Effector memory CD8-positive, alpha-beta T cell (primary cell): ENCODE data around the gene CD19.
A peak's percentile ranks its signal among the peaks of the same experiment; 100 is the strongest.
"Not testable (repeated sequence)": the region's sequence is repeated elsewhere in the genome, so short reads cannot be mapped to it uniquely, and the experiment has no call there.

Source experiments
- ATAC-seq: fragments of 150-1000 bp; cut with Tn5 transposase; replicated peaks from 2 replicates; pipeline ENCODE4 v1.10.0; 2021; ENCODE audit warnings: mild to moderate bottlenecking, moderate library complexity
- DNase-seq, 3 experiments: peaks; one replicate each; pipeline ENCODE4 v3.0.0; 2021
- H3K27ac Mint-ChIP-seq, 2 donors: one replicate each; pipeline ENCODE4 v1.8.0; 2022; ENCODE audit warnings: mild to moderate bottlenecking in 2 of 2, mixed read lengths in 2 of 2, moderate library complexity in 2 of 2
- H3K27me3 Mint-ChIP-seq, 2 donors: one replicate each; pipeline ENCODE4 v1.8.0; 2022; ENCODE audit warnings: mixed read lengths in 2 of 2
- H3K36me3 Mint-ChIP-seq: one replicate; pipeline ENCODE4 v1.8.0; 2022; ENCODE audit warnings: mild to moderate bottlenecking, moderate library complexity, mixed read lengths; ENCODE audit not compliant: insufficient read depth
- H3K4me1 Mint-ChIP-seq, 2 donors: one replicate each; pipeline ENCODE4 v1.8.0; 2022; ENCODE audit warnings: low read depth in 2 of 2, mixed read lengths in 2 of 2
- H3K4me3 Mint-ChIP-seq, 2 donors: one replicate each; pipeline ENCODE4 v1.8.0; 2022; ENCODE audit warnings: mild to moderate bottlenecking in 2 of 2, mixed read lengths in 2 of 2, moderate library complexity in 2 of 2
- H3K9me3 Mint-ChIP-seq, 2 donors: one replicate each; pipeline ENCODE4 v1.8.0; 2022; ENCODE audit warnings: mixed read lengths in 2 of 2

Gene CD19

GRCh38 chr16:28964496-28964895 is 32.7 kb downstream of the CD19 start:
- ATAC-seq (no peak), DNase-seq (no peak)
- no peaks in the 10 kb centered on the region for H3K9me3 Mint-ChIP-seq
- H3K27ac Mint-ChIP-seq = no peak overlapping the region
- H3K4me3 Mint-ChIP-seq = no peak overlapping the region
- H3K36me3 Mint-ChIP-seq = peaks cover 52% of the 10 kb centered on the region
- no peaks in the 10 kb centered on the region for H3K4me1 Mint-ChIP-seq
- H3K27me3 Mint-ChIP-seq = no peaks in the 10 kb centered on the region

- Mint-ChIP-seq H3K27ac (peak overlapping the region in 1 of 2 donors; percentile 44), H3K9me3 (no peaks in the 10 kb centered on the region), H3K4me3 (no peak overlapping the region), H3K36me3 (peaks cover 37% of the 10 kb centered on the region), H3K27me3 (no peaks in the 10 kb centered on the region), H3K4me1 (no peaks in the 10 kb centered on the region)
- ATAC-seq (no peak), DNase-seq (no peak)
Observed at GRCh38 chr16:28967156-28967555, 35.4 kb downstream of the CD19 start.

GRCh38 chr16:28969696-28970095 is 37.9 kb downstream of the CD19 start:
- not testable (repeated sequence) for H3K9me3 Mint-ChIP-seq, H3K4me1 Mint-ChIP-seq, H3K27me3 Mint-ChIP-seq, H3K27ac Mint-ChIP-seq, DNase-seq, ATAC-seq, H3K4me3 Mint-ChIP-seq
- peaks cover 20% of the 10 kb centered on the region for H3K36me3 Mint-ChIP-seq

- H3K27me3 Mint-ChIP-seq = no peaks in the 10 kb centered on the region
- peak overlapping the region; percentile 98 for H3K27ac Mint-ChIP-seq
- H3K9me3 Mint-ChIP-seq = no peaks in the 10 kb centered on the region
- H3K4me3 Mint-ChIP-seq = peak overlapping the region; percentile 98 to 99
- ATAC-seq (peak; percentile 8), DNase-seq (no peak)
- H3K4me1 Mint-ChIP-seq = peaks cover 30 to 33% of the 10 kb centered on the region in 2 donors
- H3K36me3 Mint-ChIP-seq = peaks cover 6% of the 10 kb centered on the region
Observed at GRCh38 chr16:28974007-28974436, 42.3 kb downstream of the CD19 start.

- Mint-ChIP-seq H3K4me3 (peak within 1 kb of the TSS; percentile 98 to 99), H3K36me3 (peaks cover 9% of the 10 kb centered on the region), H3K9me3 (no peaks in the 10 kb centered on the region), H3K4me1 (peaks cover 30 to 33% of the 10 kb centered on the region in 2 donors), H3K27me3 (no peaks in the 10 kb centered on the region), H3K27ac (peak within 1 kb of the TSS; percentile 98)
- DNase-seq (peak; percentile 80 to 85 (median 83)), ATAC-seq (peak; percentile 95)
Observed at GRCh38 chr16:28974437-28975157, 42.8 kb downstream of the CD19 start, which contains the start of gene SPNS1. SPNS1 (plus strand) TSS chr16:28974778; CDS start chr16:28975152, 374 bp downstream.

- H3K9me3 Mint-ChIP-seq = no peaks in the 10 kb centered on the region
- DNase-seq (no peak), ATAC-seq (no peak)
- peaks cover 9% of the 10 kb centered on the region for H3K36me3 Mint-ChIP-seq
- H3K4me3 Mint-ChIP-seq = peak overlapping the region; percentile 98 to 99
- H3K27ac Mint-ChIP-seq = peak overlapping the region; percentile 98
- no peaks in the 10 kb centered on the region for H3K27me3 Mint-ChIP-seq
- H3K4me1 Mint-ChIP-seq = peaks cover 30 to 33% of the 10 kb centered on the region in 2 donors
Observed at GRCh38 chr16:28975158-28975599, 43.4 kb downstream of the CD19 start.

GRCh38 chr16:28977703-28978662 is 46.2 kb downstream of the CD19 start:
- H3K4me1 Mint-ChIP-seq = peaks cover 33 to 36% of the 10 kb centered on the region in 2 donors

GRCh38 chr16:28980330-28980729 is 48.6 kb downstream of the CD19 start:
- not testable (repeated sequence) for H3K4me3 Mint-ChIP-seq, ATAC-seq

More at GRCh38 chr16:28977703-28978662, 46.2 kb downstream of the CD19 start:
- DNase-seq = no peak
- no peak for ATAC-seq
- no peaks in the 10 kb centered on the region for H3K27me3 Mint-ChIP-seq
- peaks cover 24% of the 10 kb centered on the region for H3K36me3 Mint-ChIP-seq
- no peak overlapping the region for H3K27ac Mint-ChIP-seq
- H3K9me3 Mint-ChIP-seq = no peaks in the 10 kb centered on the region
- H3K4me3 Mint-ChIP-seq = no peak overlapping the region

GRCh38 chr16:28980929-28981328 is 49.2 kb downstream of the CD19 start:
- Mint-ChIP-seq H3K9me3 (no peaks in the 10 kb centered on the region), H3K27ac (no peak overlapping the region), H3K27me3 (no peaks in the 10 kb centered on the region), H3K36me3 (peaks cover 24% of the 10 kb centered on the region), H3K4me1 (peaks cover 37 to 41% of the 10 kb centered on the region in 2 donors), H3K4me3 (no peak overlapping the region)
- ATAC-seq (no peak), DNase-seq (no peak)

More at GRCh38 chr16:28980330-28980729, 48.6 kb downstream of the CD19 start:
- peak overlapping the region in 1 of 2 donors; percentile 77 for H3K27ac Mint-ChIP-seq
- peaks cover 37 to 41% of the 10 kb centered on the region in 2 donors for H3K4me1 Mint-ChIP-seq
- not testable (repeated sequence) for H3K27me3 Mint-ChIP-seq, DNase-seq, H3K9me3 Mint-ChIP-seq
- H3K36me3 Mint-ChIP-seq = peaks cover 19% of the 10 kb centered on the region

- Mint-ChIP-seq H3K27ac (peak overlapping the region in 1 of 2 donors; percentile 68), H3K4me1 (peaks cover 41 to 44% of the 10 kb centered on the region in 2 donors), H3K36me3 (peaks cover 27% of the 10 kb centered on the region), H3K27me3 (no peaks in the 10 kb centered on the region), H3K9me3 (no peaks in the 10 kb centered on the region), H3K4me3 (no peak overlapping the region)
- ATAC-seq (no peak), DNase-seq (no peak)
Observed at GRCh38 chr16:28981517-28981916, 49.7 kb downstream of the CD19 start.

- Mint-ChIP-seq H3K4me3 (no peak overlapping the region), H3K4me1 (peaks cover 44 to 46% of the 10 kb centered on the region in 2 donors), H3K36me3 (peaks cover 36% of the 10 kb centered on the region), H3K27me3 (no peaks in the 10 kb centered on the region), H3K9me3 (peaks cover 4 to 6% of the 10 kb centered on the region in 2 donors), H3K27ac (peak overlapping the region; percentile 68 to 97)
- DNase-seq (no peak), ATAC-seq (no peak)
Observed at GRCh38 chr16:28982418-28982817, 50.6 kb downstream of the CD19 start.

- H3K4me3 Mint-ChIP-seq = peak overlapping the region in 1 of 2 donors; percentile 99
- H3K4me1 Mint-ChIP-seq = peaks cover 46% of the 10 kb centered on the region in 2 donors
- H3K27me3 Mint-ChIP-seq = no peaks in the 10 kb centered on the region
- H3K27ac Mint-ChIP-seq = peak overlapping the region; percentile 92 to 97
- DNase-seq (no peak), ATAC-seq (no peak)
- H3K36me3 Mint-ChIP-seq = peaks cover 42% of the 10 kb centered on the region
- H3K9me3 Mint-ChIP-seq = peaks cover 6 to 10% of the 10 kb centered on the region in 2 donors
Observed at GRCh38 chr16:28982949-28983348, 51.2 kb downstream of the CD19 start.

GRCh38 chr16:28983644-28984043 is 51.9 kb downstream of the CD19 start:
- Mint-ChIP-seq H3K36me3 (peaks cover 49% of the 10 kb centered on the region), H3K4me1 (peaks cover 42 to 43% of the 10 kb centered on the region in 2 donors), H3K4me3 (peak overlapping the region; percentile 98 to 99), H3K27me3 (no peaks in the 10 kb centered on the region), H3K27ac (peak overlapping the region; percentile 92 to 97), H3K9me3 (peaks cover 6 to 10% of the 10 kb centered on the region in 2 donors)
- ATAC-seq (no peak), DNase-seq (no peak)
